OCI-LY7 (cell line): ENCODE results near the gene DNAH14. TPM values are rescaled to one million over a fixed set of nuclear protein-coding genes. Genes with fewer than 3 reads are reported as not detected.
"Not testable (repeated sequence)": the region's sequence is repeated elsewhere in the genome, so short reads cannot be mapped to it uniquely, and the experiment has no call there.

Experiments used
- BruUV-seq: library from RNA; stranded (reverse); fragments of 400-500 nt; replicated peaks from 2 replicates; lab custom pipeline; 2021; lab: Mats Ljungman, UMichigan
- CTCF ChIA-PET: fragments of 300-600 bp; sonication (Branson Sonifier 250); formaldehyde crosslinking; loops from one replicate; lab custom pipeline; 2022; ENCODE audit warnings: antibody characterized with exemption; ENCODE audit not compliant: unreplicated experiment; lab: Charles Lee
- POLR2A ChIA-PET: fragments of 300-600 bp; sonication (Branson Sonifier 250); formaldehyde crosslinking; loops from one replicate; lab custom pipeline; 2022; ENCODE audit warnings: antibody characterized with exemption; lab: Charles Lee
- DNase-seq: peaks from one replicate; pipeline ENCODE4 v3.0.0-alpha.2; 2015; ENCODE audit warnings: low spot score
- H2AFZ ChIP-seq: fragments of 200-600 bp; sonication (generic), shearing (Covaris generic); 2 replicates; pipeline ENCODE4 v1.6.1; 2014; ENCODE audit warnings: mild to moderate bottlenecking, antibody characterized with exemption, low read length, moderate library complexity
- H3K27ac ChIP-seq: fragments of 200-600 bp; sonication (generic); 2 replicates; pipeline ENCODE4 v1.5.1; 2014; ENCODE audit warnings: mixed run types, low read depth, mild to moderate bottlenecking, moderate library complexity, low read length, inconsistent platforms; ENCODE audit not compliant: poor library complexity, severe bottlenecking
- H3K36me3 ChIP-seq: fragments of 200-600 bp; sonication (generic); 2 replicates; pipeline ENCODE4 v1.6.1; 2014; ENCODE audit warnings: mild to moderate bottlenecking, antibody characterized with exemption, low read length, moderate library complexity, mixed read lengths; ENCODE audit not compliant: insufficient read depth
- H3K4me1 ChIP-seq: fragments of 200-600 bp; sonication (generic); 2 replicates; pipeline ENCODE4 v1.5.1; 2014; ENCODE audit warnings: mild to moderate bottlenecking, low read length; ENCODE audit not compliant: insufficient read depth, poor library complexity, severe bottlenecking
- H3K4me2 ChIP-seq: fragments of 200-600 bp; sonication (generic); 2 replicates; pipeline ENCODE4 v1.6.1; 2014; ENCODE audit warnings: mild to moderate bottlenecking, low read length
- H3K4me3 ChIP-seq: fragments of 200-600 bp; sonication (generic); 2 replicates; pipeline ENCODE4 v1.5.1; 2014; ENCODE audit warnings: mild to moderate bottlenecking, low read depth, low read length; ENCODE audit not compliant: poor library complexity, severe bottlenecking
- H3K79me2 ChIP-seq: fragments of 200-600 bp; sonication (generic); 2 replicates; pipeline ENCODE4 v1.6.1; 2016; ENCODE audit warnings: low read depth, mild to moderate bottlenecking, low read length, moderate library complexity, mixed read lengths; ENCODE audit not compliant: insufficient read depth
- H3K9me2 ChIP-seq: fragments of 200-600 bp; sonication (generic); 2 replicates; pipeline ENCODE4 v1.6.1; 2016; ENCODE audit warnings: mild to moderate bottlenecking, low read length, mixed read lengths; ENCODE audit not compliant: insufficient read depth
- H3K9me3 ChIP-seq: fragments of 200-600 bp; sonication (generic); 2 replicates; pipeline ENCODE4 v1.6.1; 2014; ENCODE audit warnings: mild to moderate bottlenecking, mixed run types, low read length, mixed read lengths
- H4K20me1 ChIP-seq: fragments of 200-600 bp; sonication (generic); 2 replicates; pipeline ENCODE4 v1.6.1; 2014; ENCODE audit warnings: mild to moderate bottlenecking, antibody characterized with exemption, low read length, moderate library complexity, mixed read lengths; ENCODE audit not compliant: insufficient read depth
- EZH2phosphoT487 ChIP-seq: fragments of 200-600 bp; sonication (generic); IDR thresholded peaks from 2 replicates; pipeline ENCODE4 v1.6.1; 2018; ENCODE audit warnings: low read depth, borderline replicate concordance, mild to moderate bottlenecking, mixed run types, antibody characterized with exemption, low read length, moderate library complexity, mixed read lengths
- intact Hi-C: fragments of 100-400 bp; cut with micrococcal nuclease; formaldehyde crosslinking; loops from one replicate; pipeline ENCODE4 v1.10.0; 2022; ENCODE audit not compliant: unreplicated experiment
- total RNA-seq, 2 experiments: library from RNA; depleted of rRNA in 1 of 2; stranded (reverse); fragments of >200 nt in 1 of 2; shearing (Covaris generic) in 1 of 2; gene quantifications; 2 replicates each; pipeline ENCODE4 v1.2.3, GENCODE V29; 2014 to 2022
- TF ChIP-seq, protein P1 (sequence below): fragments of 200-600 bp; sonication (generic); conservative IDR thresholded peaks from 2 replicates; pipeline ENCODE4 v1.5.1; 2014; ENCODE audit warnings: mild to moderate bottlenecking, antibody characterized with exemption, low read length, moderate library complexity, mixed read lengths

DNAH14 gene
- total RNA-seq, 2 experiments from 2014 or later, result not detected

DNA sequence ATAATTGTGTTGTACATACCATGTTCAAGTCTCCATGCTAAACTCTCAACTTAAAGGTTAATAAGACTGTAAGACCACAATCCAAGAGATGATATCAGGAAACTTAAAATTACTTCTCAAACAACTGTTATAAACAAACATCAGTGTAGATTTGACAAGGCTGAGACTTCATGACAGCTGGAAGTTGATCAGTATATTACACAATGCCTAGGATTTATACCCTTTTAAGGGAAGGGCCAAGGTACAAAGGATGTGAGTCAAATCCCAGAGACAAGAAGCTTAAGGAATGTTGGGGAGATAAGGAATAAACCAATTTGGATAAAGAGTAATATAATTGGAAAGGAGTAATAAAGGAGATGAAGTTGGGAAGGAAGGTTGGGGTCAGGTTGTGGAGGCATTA, 399.6 kb downstream of the DNAH14 start:
- ChIA-PET CTCF (no interaction called here), POLR2A (no interaction called here)
- no TSS peak for BruUV-seq
- Histone ChIP-seq H3K79me2 (no peaks in the 10 kb centered on the region), H3K4me1 (no peaks in the 10 kb centered on the region), H3K9me3 (no peaks in the 10 kb centered on the region), H3K27ac (no peak overlapping the region), H3K36me3 (no peaks in the 10 kb centered on the region), H3K4me2 (no peak overlapping the region), H2AFZ (no peak overlapping the region), H4K20me1 (no peaks in the 10 kb centered on the region), H3K9me2 (no peaks in the 10 kb centered on the region), H3K4me3 (no peak overlapping the region)
- DNase-seq, result no peak
- intact Hi-C loops, result no loop called here
- TF ChIP-seq EZH2phosphoT487, result no peak
- TF ChIP-seq, protein P1, sequence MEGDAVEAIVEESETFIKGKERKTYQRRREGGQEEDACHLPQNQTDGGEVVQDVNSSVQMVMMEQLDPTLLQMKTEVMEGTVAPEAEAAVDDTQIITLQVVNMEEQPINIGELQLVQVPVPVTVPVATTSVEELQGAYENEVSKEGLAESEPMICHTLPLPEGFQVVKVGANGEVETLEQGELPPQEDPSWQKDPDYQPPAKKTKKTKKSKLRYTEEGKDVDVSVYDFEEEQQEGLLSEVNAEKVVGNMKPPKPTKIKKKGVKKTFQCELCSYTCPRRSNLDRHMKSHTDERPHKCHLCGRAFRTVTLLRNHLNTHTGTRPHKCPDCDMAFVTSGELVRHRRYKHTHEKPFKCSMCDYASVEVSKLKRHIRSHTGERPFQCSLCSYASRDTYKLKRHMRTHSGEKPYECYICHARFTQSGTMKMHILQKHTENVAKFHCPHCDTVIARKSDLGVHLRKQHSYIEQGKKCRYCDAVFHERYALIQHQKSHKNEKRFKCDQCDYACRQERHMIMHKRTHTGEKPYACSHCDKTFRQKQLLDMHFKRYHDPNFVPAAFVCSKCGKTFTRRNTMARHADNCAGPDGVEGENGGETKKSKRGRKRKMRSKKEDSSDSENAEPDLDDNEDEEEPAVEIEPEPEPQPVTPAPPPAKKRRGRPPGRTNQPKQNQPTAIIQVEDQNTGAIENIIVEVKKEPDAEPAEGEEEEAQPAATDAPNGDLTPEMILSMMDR, result no peak

DNA sequence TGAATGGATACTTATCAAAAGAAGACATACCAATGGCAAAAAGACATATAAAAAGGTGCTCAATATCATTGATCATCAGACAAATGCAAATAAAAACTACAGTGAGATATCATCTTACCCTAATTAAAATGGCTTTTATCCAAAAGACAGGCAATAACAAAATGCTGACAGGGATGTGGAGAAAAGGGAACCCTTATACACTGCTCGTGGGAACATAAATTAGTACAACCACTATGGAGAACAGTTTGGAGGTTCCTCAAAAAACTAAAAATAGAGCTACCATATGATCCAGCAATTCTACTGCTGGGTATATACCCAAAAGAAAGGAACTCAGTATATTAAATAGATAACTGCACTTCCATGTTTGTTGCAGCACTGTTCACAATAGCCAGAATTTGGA, 400.5 kb downstream of the DNAH14 start:
- H3K4me3 ChIP-seq, DNase-seq, H3K9me2 ChIP-seq, H3K79me2 ChIP-seq, POLR2A ChIA-PET, H4K20me1 ChIP-seq, H3K4me1 ChIP-seq, H3K4me2 ChIP-seq, BruUV-seq, H3K27ac ChIP-seq, CTCF ChIA-PET, H3K9me3 ChIP-seq, intact Hi-C loops, H2AFZ ChIP-seq, H3K36me3 ChIP-seq: not testable (repeated sequence)

DNA sequence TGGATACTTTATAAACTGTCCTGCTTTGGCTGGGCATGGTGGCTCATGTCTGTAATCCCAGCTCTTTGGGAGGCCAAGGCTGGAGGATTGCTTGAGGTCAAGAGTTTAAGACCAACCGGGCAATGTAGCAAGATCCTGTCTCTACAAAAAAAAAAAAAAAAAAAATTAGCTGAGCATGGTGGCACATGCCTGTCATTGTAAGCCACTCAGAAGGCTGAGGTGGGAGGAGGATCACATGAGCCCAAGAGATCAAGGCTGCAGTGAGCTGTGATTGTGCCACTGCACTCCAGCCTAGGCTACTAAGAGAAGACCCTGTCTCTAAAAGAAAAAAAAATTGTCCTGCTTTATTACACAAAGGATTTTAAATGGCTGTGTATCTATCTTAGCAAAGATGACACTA, 403.2 kb downstream of the DNAH14 start:
- no peaks in the 10 kb centered on the region for H4K20me1 ChIP-seq
- CTCF ChIA-PET, result no interaction called here
- H3K9me2 ChIP-seq, result no peaks in the 10 kb centered on the region
- H3K4me2 ChIP-seq, result no peak overlapping the region
- H3K4me3 ChIP-seq, result no peak overlapping the region
- no peaks in the 10 kb centered on the region for H3K4me1 ChIP-seq
- no peak for TF ChIP-seq EZH2phosphoT487
- TF ChIP-seq, protein P1, result no peak
- intact Hi-C loops, result no loop called here
- POLR2A ChIA-PET, result interaction anchor here (0.7 kb wide), 1 partner anchor 42 kb away, joined by 4 read pairs; no protein-coding TSS in a partner anchor
- H3K79me2 ChIP-seq, result no peaks in the 10 kb centered on the region
- no peaks in the 10 kb centered on the region for H3K36me3 ChIP-seq
- DNase-seq, result no peak
- H3K27ac ChIP-seq, result no peak overlapping the region
- H3K9me3 ChIP-seq, result no peaks in the 10 kb centered on the region
- BruUV-seq, result no TSS peak
- H2AFZ ChIP-seq, result no peak overlapping the region

DNA sequence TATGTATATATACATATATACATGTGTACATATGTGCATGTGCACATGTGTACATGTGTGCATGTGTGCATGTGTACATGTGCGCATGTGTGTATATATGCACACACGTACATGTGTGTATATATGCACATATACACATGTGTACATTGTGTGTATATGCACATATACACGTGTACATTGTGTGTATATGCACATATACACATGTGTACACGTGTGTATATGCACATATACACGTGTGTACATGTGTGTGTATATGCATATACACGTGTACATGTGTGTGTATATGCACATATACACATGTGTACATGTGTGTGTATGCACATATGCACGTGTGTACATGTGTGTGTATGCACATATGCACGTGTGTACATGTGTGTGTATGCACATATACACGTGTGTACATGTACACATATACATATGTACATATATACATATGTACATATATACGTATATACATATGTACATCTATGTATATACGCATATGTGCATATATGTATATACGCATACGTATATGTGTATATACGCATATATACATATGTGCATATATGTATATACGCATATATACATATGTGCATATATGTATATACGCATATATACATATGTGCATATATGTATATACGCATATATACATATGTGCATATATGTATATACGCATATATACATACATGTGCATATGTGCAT, 405.8 kb downstream of the DNAH14 start:
- POLR2A ChIA-PET, H2AFZ ChIP-seq, H3K4me2 ChIP-seq, H3K4me3 ChIP-seq, BruUV-seq, H4K20me1 ChIP-seq, H3K27ac ChIP-seq, intact Hi-C loops, H3K9me2 ChIP-seq, H3K9me3 ChIP-seq, H3K4me1 ChIP-seq, CTCF ChIA-PET, H3K36me3 ChIP-seq, H3K79me2 ChIP-seq, DNase-seq: not testable (repeated sequence)
